Measurements from ENCODE around the gene CXADR.
"Not testable (repeated sequence)": the region's sequence is repeated elsewhere in the genome, so short reads cannot be mapped to it uniquely, and the experiment has no call there.

Gene CXADR

GRCh38 chr21:17513214-17514123 is 626 bp downstream of the CXADR start:
- DNase-seq (ENCODE audit: extremely low spot score): peak; percentile 49
- TF ChIP-seq FOXM1 (IDR thresholded peaks at IDR 0.05; ENCODE audit: borderline replicate concordance): no peak
- TF ChIP-seq NFRKB (IDR thresholded peaks at IDR 0.05): no peak
- TF ChIP-seq BHLHE40 (IDR thresholded peaks at IDR 0.05; ENCODE audit: borderline replicate concordance): no peak
- TF ChIP-seq L3MBTL2 (conservative IDR thresholded peaks at IDR 0.05): 0 out of 2 replicates have a peak, but pooled peaks have one; percentile 16
- TF ChIP-seq ELF4 (IDR thresholded peaks at IDR 0.05): no peak
- TF ChIP-seq ARNT (IDR thresholded peaks at IDR 0.05): no peak
- TF ChIP-seq SUZ12 (IDR thresholded peaks at IDR 0.05): no peak
- POLR2A ChIA-PET: interaction anchor here (1.0 to 2.4 kb wide), 5 partner anchors 11 to 58 kb away, joined by 3 to 13 read pairs (median 6); no protein-coding TSS in a partner anchor
- CTCF ChIA-PET: interaction anchor here (1.0 to 1.8 kb wide), 6 partner anchors 11 to 123 kb away, joined by 3 to 10 read pairs (median 3); no protein-coding TSS in a partner anchor

DNA sequence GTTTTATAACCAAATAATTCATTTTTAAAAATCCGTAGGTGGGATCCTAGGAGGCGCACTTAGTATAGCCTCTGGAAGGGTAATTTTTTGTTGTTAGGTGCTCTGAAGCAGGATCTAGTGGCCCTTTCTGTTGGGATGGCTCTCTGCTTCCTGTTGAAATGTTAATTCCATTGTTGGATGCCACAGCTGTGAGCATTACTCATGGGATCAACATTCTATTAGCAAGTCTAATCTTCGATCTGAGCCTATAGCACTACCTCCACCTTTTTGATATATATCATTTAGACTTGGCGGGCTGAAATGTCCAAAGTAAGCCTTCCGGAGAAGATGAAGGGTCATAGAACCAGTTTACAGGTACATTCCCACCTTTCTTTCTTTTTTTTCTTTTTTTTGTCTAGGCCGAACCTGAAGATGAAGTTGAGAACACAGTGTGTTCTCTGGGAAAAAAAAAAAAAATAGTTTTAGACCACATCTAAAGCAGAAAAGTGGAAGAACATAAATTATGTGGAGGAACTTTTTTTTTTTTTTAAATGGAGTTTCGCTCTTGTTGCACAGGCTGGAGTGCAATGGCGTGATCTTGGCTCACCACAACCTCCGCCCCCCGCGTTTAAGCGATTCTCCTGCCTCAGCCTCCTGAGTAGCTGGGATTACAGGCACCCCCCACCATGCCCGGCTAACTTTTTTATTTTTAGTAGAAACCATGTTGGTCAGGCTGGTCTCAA is 1.4 kb downstream of the CXADR start:
- CTCF ChIA-PET: interaction anchor here (0.6 to 1.7 kb wide), 3 partner anchors 10 to 149 kb away, joined by 3 to 5 read pairs (median 3); no protein-coding TSS in a partner anchor
- no peak for DNase-seq (ENCODE audit: extremely low spot score)
- TF ChIP-seq BHLHE40 (IDR thresholded peaks at IDR 0.05; ENCODE audit: borderline replicate concordance) (no peak), FOXM1 (IDR thresholded peaks at IDR 0.05; ENCODE audit: borderline replicate concordance) (no peak), ARNT (IDR thresholded peaks at IDR 0.05) (no peak), ELF4 (IDR thresholded peaks at IDR 0.05) (no peak)
- POLR2A ChIA-PET: interaction anchor here (1.0 to 2.4 kb wide), 4 partner anchors 12 to 59 kb away, joined by 3 to 13 read pairs (median 5); no protein-coding TSS in a partner anchor

- POLR2A ChIA-PET; DNase-seq (ENCODE audit: extremely low spot score); CTCF ChIA-PET: not testable (repeated sequence)
Observed at GRCh38 chr21:17517008-17517407, 4.2 kb downstream of the CXADR start.

DNA sequence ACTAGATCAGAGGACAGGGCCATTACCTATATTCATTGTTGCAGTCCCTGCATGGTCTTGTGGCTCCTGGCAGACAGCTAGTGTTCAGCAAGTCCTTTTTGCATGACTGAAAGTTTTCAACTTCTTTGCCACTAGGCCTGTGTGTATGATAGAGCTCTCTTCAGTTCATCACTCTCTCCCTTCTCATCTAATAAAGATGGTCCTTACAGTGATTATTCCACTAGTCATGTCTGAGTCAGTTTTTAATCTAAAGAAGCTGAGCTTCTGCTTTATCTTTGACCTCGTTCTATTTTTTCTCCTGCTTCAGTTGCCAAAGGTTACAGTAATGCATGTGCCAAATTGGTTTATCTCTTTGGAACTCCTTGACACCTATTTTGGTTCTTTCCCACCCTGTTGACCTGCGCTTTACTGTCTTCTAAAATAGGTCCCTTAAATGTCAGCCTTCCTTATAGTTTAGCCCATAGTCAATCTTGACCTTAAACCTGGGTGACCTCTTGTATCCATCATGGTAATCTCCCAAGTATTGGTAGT is 6.4 kb downstream of the CXADR start:
- no peak for TF ChIP-seq NFRKB (IDR thresholded peaks at IDR 0.05)
- no peak for TF ChIP-seq CTBP1 (IDR thresholded peaks at IDR 0.05; ENCODE audit: borderline replicate concordance)
- TF ChIP-seq BHLHE40 (IDR thresholded peaks at IDR 0.05; ENCODE audit: borderline replicate concordance): no peak
- ChIA-PET CTCF (no interaction called here), POLR2A (no interaction called here)
- no peak for DNase-seq (ENCODE audit: extremely low spot score)

- no peak for TF ChIP-seq SUZ12 (IDR thresholded peaks at IDR 0.05)
- no peak for TF ChIP-seq NFRKB (IDR thresholded peaks at IDR 0.05)
- CTCF ChIA-PET: no interaction called here
Observed at GRCh38 chr21:17519965-17520609, 7.2 kb downstream of the CXADR start.

GRCh38 chr21:17523007-17523451 is 10.2 kb downstream of the CXADR start:
- ChIA-PET POLR2A (no interaction called here), CTCF (no interaction called here)
- DNase-seq (ENCODE audit: extremely low spot score): no peak
- TF ChIP-seq CTBP1 (IDR thresholded peaks at IDR 0.05; ENCODE audit: borderline replicate concordance) (no peak), NFRKB (IDR thresholded peaks at IDR 0.05) (no peak), TARDBP (IDR thresholded peaks at IDR 0.05) (no peak), PKNOX1 (IDR thresholded peaks at IDR 0.05) (no peak)

More at GRCh38 chr21:17519965-17520609, 7.2 kb downstream of the CXADR start:
- DNase-seq (ENCODE audit: extremely low spot score): no peak
- POLR2A ChIA-PET: interaction anchor here (0.9 kb wide), 1 partner anchor 66 kb away, joined by 3 read pairs; no protein-coding TSS in a partner anchor

GRCh38 chr21:17523979-17524494 is 11.2 kb downstream of the CXADR start:
- CTCF ChIA-PET: interaction anchor here (1.2 kb wide), 1 partner anchor 10 kb away, joined by 3 read pairs; no protein-coding TSS in a partner anchor
- POLR2A ChIA-PET; DNase-seq (ENCODE audit: extremely low spot score): not testable (repeated sequence)

DNA sequence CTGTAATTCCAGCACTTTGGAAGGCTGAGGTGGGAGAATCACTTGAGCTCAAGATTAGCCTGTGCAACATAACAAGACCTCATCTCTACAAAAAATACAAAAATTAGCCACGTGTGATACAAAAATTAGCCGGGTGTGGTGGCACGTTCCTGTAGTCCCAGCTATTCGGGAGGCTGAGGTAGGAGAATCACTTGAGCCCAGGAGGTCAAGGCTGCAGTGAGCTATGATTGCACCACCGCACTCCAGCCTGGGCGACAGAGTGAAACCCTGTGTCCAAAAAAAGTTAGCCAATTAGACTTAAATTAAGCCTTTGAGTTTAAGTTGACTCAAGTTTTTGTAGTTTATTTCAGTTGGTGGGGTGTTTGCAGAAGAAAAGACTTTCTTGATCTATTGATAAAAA is 11.8 kb downstream of the CXADR start:
- ChIA-PET CTCF (interaction anchor here (1.2 kb wide), 1 partner anchor 11 kb away, joined by 3 read pairs; no protein-coding TSS in a partner anchor), POLR2A (no interaction called here)
- TF ChIP-seq SP1 (IDR thresholded peaks at IDR 0.05) (no peak), CTBP1 (IDR thresholded peaks at IDR 0.05; ENCODE audit: borderline replicate concordance) (no peak), FOXK2 (IDR thresholded peaks at IDR 0.05) (no peak), ELF4 (IDR thresholded peaks at IDR 0.05) (no peak), TARDBP (IDR thresholded peaks at IDR 0.05) (no peak), ZNF384 (IDR thresholded peaks at IDR 0.05) (no peak), LEF1 (IDR thresholded peaks at IDR 0.05; ENCODE audit: borderline replicate concordance) (no peak), BHLHE40 (IDR thresholded peaks at IDR 0.05; ENCODE audit: borderline replicate concordance) (no peak)
- DNase-seq (ENCODE audit: extremely low spot score): no peak

All from HEK293T (cell line).